HCT116 (cell line): ENCODE data around the gene CAMTA2.

Source experiments
- ZNF274 ChIP-seq: fragments of 200-500 bp; sonication (Bioruptor generic); IDR thresholded peaks from 2 replicates; pipeline ENCODE4 v1.6.1; 2014; ENCODE audit warnings: mild to moderate bottlenecking, low read depth, low read length, inconsistent platforms
- TF ChIP-seq, protein P1 (sequence below), 3 experiments: fragments of 200-600 bp in 1 of 3; sonication (generic) in 1 of 3; IDR thresholded peaks in 2 of 3; conservative IDR thresholded peaks in 1 of 3; 2 replicates each; pipeline ENCODE4 v1.5.1; 2012 to 2017; ENCODE audit warnings: low read depth in 2 of 3, low read length in 2 of 3, antibody characterized with exemption in 1 of 3, borderline replicate concordance in 1 of 3, control low read depth in 1 of 3, mild to moderate bottlenecking in 1 of 3, mixed read lengths in 1 of 3, mixed run types in 1 of 3, moderate library complexity in 1 of 3; ENCODE audit not compliant: insufficient read depth in 1 of 3

DNA sequence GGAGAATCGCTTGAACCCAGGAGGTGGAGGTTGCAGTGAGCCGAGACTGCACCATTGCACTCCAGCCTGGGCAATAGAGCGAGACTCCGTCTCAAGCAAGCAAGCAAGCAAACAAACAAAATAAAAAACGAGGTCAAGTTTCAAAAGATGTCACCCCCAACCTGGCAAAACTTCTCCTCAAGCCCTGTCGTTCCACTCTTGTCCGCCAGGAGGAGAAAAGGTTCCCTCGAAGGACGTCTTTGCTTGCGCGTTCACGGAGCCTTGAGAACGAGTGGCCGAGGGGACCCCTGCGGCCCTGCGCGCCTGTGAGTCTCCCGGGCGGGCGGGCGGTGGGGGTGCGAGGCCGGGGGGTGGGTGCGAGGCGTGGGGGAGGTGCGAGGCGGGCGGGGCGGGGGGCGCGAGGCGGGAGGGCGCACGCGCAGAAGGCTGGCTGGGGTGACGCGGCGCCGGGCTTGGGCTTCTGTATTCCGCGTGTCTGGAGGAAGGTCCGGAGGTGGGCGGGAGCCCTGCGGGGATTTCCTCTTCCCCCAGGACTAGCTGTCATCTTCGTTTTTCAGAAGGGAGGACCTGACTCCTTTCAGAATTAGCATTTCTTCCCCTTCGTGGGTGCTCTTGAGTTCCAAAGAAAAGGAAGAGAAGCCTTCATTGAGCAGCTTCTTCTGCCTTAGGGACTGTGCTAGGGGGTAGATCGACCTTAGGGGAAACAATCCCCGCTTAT, 44.0 kb upstream of the CAMTA2 start:
- TF ChIP-seq, protein P1, sequence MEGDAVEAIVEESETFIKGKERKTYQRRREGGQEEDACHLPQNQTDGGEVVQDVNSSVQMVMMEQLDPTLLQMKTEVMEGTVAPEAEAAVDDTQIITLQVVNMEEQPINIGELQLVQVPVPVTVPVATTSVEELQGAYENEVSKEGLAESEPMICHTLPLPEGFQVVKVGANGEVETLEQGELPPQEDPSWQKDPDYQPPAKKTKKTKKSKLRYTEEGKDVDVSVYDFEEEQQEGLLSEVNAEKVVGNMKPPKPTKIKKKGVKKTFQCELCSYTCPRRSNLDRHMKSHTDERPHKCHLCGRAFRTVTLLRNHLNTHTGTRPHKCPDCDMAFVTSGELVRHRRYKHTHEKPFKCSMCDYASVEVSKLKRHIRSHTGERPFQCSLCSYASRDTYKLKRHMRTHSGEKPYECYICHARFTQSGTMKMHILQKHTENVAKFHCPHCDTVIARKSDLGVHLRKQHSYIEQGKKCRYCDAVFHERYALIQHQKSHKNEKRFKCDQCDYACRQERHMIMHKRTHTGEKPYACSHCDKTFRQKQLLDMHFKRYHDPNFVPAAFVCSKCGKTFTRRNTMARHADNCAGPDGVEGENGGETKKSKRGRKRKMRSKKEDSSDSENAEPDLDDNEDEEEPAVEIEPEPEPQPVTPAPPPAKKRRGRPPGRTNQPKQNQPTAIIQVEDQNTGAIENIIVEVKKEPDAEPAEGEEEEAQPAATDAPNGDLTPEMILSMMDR (IDR thresholded peaks at IDR 0.05 in 2 of 3, conservative IDR thresholded peaks at IDR 0.05 in 1 of 3; ENCODE audit: borderline replicate concordance in 1 of 3, insufficient read depth in 1 of 3, low read depth in 2 of 3, low read length in 2 of 3): peak; percentile 55 to 79 (median 55)
- no peak for TF ChIP-seq ZNF274
